Stimulated activated CD4-positive, alpha-beta T cell treated with anti-CD3 and anti-CD28 coated beads, TNF-alpha, amount 100 ng/mL, for 24 hours (primary cell): ENCODE data around the gene CCDC33.
A peak's percentile ranks its signal among the peaks of the same experiment; 100 is the strongest.

Source experiments
- DNase-seq, 3 experiments: peaks; one replicate each; pipeline ENCODE4 v3.0.0-alpha.2; 2020; ENCODE audit warnings: low read depth in 3 of 3

CCDC33 gene

GRCh38 chr15:74229686-74230085 is 6.4 kb upstream of the CCDC33 start:
- no peak for DNase-seq

GRCh38 chr15:74231475-74231874 is 4.7 kb upstream of the CCDC33 start:
- no peak for DNase-seq

- DNase-seq, result no peak
These were observed 2.8 kb upstream of the CCDC33 start for GRCh38 chr15:74233373-74233772.

DNA sequence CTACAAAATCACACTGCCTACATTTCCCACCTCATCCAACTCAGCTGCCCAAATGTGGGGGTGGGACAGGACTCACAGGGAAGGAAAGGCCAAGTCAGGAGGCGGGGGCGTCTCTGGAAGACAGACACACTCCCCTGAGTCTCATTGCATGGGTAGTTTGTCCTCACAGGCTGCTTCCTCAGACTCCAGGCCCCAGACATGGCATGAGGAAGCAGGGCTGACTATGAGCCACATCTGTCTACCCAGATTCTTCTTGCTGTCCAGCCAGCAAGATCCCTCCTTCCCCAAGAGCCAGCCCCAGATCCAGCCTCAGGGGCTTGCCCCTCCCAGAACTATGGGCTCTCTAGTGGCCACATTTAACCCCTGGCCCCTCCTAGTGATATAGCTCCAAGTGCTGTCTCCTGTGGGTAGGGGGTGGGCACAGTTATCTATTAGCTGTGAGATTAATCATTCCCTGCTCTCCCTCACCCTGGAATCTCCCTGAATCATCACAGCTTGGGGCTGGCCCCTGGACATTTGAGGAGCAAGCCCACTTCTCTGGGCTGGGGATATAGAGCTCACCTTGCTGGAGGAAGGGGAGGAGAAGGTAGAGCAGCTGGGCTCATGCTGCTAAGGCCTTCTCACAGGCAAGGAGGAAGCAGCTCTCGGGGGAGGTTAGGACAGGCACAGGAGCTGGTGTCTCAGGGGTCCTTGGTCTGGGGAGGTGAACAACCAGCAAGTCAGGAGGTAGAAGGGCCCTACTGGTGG is 2.1 kb upstream of the CCDC33 start:
- DNase-seq, result no peak

- DNase-seq, result no peak
These were observed 1.6 kb upstream of the CCDC33 start for GRCh38 chr15:74234598-74234875.

- no peak for DNase-seq
These were observed 3.1 kb downstream of the CCDC33 start for GRCh38 chr15:74239051-74239705.

DNA sequence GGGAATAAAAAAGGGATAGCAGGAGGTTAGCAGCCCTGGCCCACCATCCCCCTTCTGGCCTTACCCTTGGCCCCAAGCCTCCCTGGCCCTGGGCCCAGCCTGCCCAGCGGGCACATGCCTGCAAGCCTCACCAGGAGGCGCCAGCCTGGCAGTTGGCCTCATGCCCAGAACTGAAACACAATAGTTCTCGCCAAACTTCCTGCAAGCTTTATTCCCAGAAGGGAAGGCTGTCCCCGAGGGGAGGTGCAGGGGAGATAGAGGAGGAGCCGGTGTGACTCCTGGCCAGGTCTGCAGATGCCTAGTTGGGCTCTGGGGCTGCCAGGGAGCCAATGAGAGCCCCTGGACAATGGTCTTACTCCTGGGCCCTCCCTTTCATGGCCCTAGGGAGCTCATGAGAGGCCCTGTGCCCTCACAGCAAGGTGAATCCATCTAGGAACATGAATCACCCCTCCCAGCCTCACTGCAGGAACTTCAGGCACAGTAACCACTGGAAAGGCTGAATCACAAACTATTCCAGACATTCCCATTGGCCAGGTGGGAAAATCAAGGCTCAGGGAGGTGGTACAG is 4.0 kb downstream of the CCDC33 start:
- DNase-seq, result no peak

DNA sequence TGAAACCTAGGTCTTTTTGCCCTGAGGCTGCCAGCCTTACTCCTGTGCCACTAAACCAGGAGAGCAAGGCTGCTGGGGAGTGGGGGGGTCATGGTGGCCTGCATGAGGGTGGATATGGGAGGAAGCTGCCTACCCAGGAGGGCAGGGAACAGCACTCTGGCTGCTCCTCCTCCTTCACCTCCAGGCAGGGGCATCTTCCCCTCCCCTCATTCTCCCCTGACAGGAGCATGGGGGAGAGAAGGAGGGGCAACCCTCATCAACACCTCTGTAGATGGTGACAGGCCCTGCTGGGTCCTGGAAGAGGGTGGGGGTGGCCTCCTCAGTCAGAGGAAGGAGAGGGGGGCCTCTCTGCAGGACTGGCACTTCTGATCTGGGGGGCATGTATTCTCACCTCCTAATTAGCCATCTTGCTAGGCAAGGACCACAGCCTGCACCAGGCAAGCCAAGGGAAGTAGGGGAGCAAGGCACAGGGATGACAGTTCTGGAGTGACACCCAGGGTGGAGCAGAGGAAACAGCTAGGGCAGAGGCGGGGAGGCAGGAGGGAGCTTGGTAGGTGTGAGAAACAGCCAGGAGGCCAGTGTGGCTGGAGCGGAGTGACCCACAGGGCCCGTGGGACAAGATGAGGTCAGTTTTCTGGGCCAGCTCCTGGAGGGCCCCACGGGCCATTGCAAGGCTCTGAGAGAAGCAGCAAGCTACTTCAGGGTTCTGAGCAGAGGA is 4.9 kb downstream of the CCDC33 start:
- DNase-seq, result no peak

DNA sequence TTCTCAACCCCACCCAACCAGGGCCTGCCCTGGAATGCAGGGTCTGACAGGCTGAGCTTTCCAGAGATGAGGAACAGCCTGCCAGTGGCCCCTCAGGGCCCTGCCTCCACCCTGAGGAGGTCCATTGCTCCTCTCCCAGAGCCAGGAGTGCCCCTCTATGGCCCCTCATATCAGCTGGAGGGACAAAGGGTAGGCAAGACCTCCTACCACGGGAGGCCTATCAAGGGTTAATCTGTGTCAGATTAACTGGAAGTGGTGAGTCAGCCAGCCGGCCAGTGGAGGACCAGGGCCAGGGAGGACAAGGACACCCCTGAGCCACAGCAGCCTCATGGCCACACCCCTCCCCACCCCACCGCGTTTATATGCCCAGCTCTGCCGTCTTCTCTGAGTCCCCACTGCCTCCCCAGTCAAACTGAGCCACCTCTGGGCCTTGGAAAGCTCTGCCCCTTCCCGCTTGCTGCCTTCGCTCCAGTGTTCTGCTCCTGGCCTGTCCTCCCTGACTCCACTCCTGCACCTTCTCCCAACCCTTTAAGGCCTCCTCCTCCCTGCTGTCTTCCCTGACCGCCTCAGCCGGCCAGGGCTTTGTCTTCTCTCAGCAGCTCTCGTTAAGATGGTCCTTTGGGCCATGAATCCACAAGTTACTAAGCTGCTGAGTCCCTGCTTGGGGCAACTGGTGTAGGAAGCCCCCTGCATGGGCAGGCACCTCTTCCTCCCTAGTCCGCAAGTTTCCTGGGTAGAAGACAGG is 6.5 kb downstream of the CCDC33 start:
- DNase-seq, result no peak

GRCh38 chr15:74243431-74243830 is 7.3 kb downstream of the CCDC33 start:
- no peak for DNase-seq

GRCh38 chr15:74244822-74245341 is 8.8 kb downstream of the CCDC33 start:
- no peak for DNase-seq

- DNase-seq, result peak in 1 of 3 experiments; percentile 22
These were observed 9.3 kb downstream of the CCDC33 start for GRCh38 chr15:74245342-74245931.

DNA sequence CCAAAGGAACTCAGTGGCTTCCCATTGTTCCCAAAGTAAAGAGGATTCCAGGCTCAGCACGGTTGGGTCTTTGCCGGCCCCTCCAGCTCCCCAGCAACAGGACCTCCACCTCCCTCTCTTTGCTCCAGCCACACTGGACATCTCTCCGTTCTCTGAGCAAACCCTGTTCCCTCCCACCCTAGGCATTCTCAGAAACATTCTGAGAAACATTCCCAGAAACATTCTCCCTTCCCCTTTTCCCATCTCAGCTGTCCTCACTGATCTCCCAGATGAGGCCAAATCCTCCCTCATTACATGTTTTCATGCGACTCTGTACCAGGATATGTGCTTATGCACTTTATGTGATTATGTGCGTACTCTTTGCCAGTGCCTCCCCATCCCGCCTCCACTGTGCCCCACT is 14.1 kb downstream of the CCDC33 start:
- DNase-seq, result no peak

GRCh38 chr15:74251131-74251811 is 15.1 kb downstream of the CCDC33 start:
- no peak for DNase-seq

DNA sequence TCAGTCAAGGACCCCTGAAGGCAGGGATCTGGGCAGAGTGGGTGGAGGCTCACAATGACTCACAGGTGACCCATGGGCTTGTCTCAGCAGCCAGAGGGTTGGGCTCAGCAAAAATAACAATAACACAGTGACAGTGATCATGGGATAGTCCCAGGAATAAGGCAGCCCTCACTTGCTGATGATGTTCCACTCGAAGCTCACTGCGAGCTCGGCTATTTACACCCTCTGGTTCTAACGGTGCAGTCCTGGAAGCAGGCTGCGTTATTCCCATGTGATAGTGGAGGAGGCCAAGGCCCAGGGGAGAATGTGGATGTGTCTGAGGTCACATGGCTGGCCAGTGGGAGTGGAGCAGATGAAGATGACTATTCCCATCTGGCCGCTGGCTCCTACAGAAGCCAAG is 16.2 kb downstream of the CCDC33 start:
- DNase-seq, result no peak

DNA sequence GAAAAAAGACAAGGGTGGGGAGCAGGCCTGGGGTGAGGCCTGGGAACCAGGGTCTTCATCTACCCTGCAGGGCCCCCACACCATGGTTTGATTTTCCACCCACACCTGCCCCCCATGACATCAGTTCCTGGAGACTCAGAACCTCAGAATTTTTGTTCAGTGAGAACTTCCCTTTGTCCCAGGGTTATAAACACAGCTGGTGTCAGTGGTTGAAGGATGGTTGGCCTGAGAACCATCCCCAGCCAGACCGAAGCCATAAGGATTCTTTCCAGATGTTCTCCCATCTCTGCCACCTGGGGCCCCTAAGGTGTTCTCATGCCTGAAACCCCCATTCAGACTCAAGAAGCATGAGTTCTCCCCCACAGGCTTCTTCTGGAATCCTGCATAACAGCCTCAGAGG is 16.6 kb downstream of the CCDC33 start:
- no peak for DNase-seq

- DNase-seq, result no peak
These were observed 17.2 kb downstream of the CCDC33 start for GRCh38 chr15:74253211-74253921.

DNA sequence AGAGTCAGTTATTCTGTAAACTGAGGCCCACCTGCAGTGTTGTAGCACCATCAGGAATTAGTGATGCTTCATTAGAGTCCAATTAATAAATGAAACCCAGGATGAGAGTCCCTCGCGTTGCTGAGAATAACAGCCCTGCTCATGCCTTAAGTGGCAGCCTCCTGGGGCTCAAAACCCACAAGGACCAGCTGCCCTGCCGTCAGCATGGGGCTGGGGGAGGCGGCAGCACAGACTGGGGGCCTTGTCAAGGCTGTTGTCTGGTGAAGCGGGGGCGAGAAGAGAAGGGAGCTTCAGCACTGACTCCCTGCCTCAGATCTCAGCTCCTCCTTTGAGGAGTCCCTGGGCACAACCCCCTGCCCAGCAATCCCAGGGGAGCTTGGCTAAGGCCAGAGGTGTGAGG is 21.0 kb downstream of the CCDC33 start:
- no peak for DNase-seq

- DNase-seq, result no peak
These were observed 21.5 kb downstream of the CCDC33 start for GRCh38 chr15:74257623-74258022.
